Fibroblast of lung (primary cell): ENCODE data around the gene CDKN3. TPM values are rescaled to one million over a fixed set of nuclear protein-coding genes. Genes with fewer than 3 reads are reported as not detected.

Experiments
- DNase-seq, 2 donors: peaks; one replicate each; pipeline versions ENCODE4 v3.0.0 to v3.0.0-alpha.2; 2010; ENCODE audit warnings: low read depth in 2 of 2
- H2AFZ ChIP-seq: 2 replicates; pipeline ENCODE4 v1.5.1; 2012; ENCODE audit warnings: low read length, control low read depth, inconsistent platforms
- H3K27ac ChIP-seq: 2 replicates; pipeline ENCODE4 v1.5.1; 2011; ENCODE audit warnings: low read length, control low read depth; ENCODE audit not compliant: insufficient read depth
- H3K27me3 ChIP-seq: 2 replicates; pipeline ENCODE4 v1.5.1; 2011; ENCODE audit warnings: mild to moderate bottlenecking, low read length; ENCODE audit not compliant: control insufficient read depth, insufficient read depth
- H3K36me3 ChIP-seq: 2 replicates; pipeline ENCODE4 v1.5.1; 2011; ENCODE audit warnings: low read length; ENCODE audit not compliant: control insufficient read depth, insufficient read depth
- H3K4me1 ChIP-seq: 2 replicates; pipeline ENCODE4 v1.5.1; 2011; ENCODE audit warnings: low read length; ENCODE audit not compliant: control insufficient read depth, insufficient read depth; ENCODE audit errors: extremely low read depth
- H3K4me2 ChIP-seq: 2 replicates; pipeline ENCODE4 v1.5.1; 2011; ENCODE audit warnings: low read length, control low read depth; ENCODE audit not compliant: insufficient read depth; ENCODE audit errors: extremely low read depth
- H3K4me3 ChIP-seq, 4 experiments: fragments of 200-600 bp in 1 of 4; sonication (generic) in 1 of 4; replicated peaks in 1 of 4; 2 replicates each; pipeline ENCODE4 v1.5.1; 2011 to 2016; ENCODE audit warnings: low read length in 4 of 4, low read depth in 3 of 4, mild to moderate bottlenecking in 3 of 4, control low read depth in 2 of 4, inconsistent platforms in 1 of 4, mixed read lengths in 1 of 4; ENCODE audit not compliant: insufficient read depth in 1 of 4; ENCODE audit errors: control extremely low read depth in 1 of 4
- H3K79me2 ChIP-seq: 2 replicates; pipeline ENCODE4 v1.5.1; 2012; ENCODE audit warnings: mild to moderate bottlenecking, low read length, inconsistent platforms; ENCODE audit not compliant: control insufficient read depth, insufficient read depth
- H3K9ac ChIP-seq: 2 replicates; pipeline ENCODE4 v1.5.1; 2011; ENCODE audit warnings: mild to moderate bottlenecking, low read length, control low read depth; ENCODE audit not compliant: insufficient read depth
- H3K9me3 ChIP-seq: 2 replicates; pipeline ENCODE4 v1.5.1; 2012; ENCODE audit warnings: low read depth, low read length; ENCODE audit not compliant: control insufficient read depth, insufficient read depth
- H4K20me1 ChIP-seq: 2 replicates; pipeline ENCODE4 v1.5.1; 2011; ENCODE audit warnings: low read length; ENCODE audit not compliant: control insufficient read depth, insufficient read depth; ENCODE audit errors: extremely low read depth
- EZH2 ChIP-seq: IDR thresholded peaks from 2 replicates; pipeline ENCODE4 v1.5.1; 2012; ENCODE audit warnings: low read length, control low read depth, mild to moderate bottlenecking; ENCODE audit errors: missing control alignments
- polyA plus RNA-seq, 2 donors: library from polyadenylated mRNA; depleted of rRNA in 1 of 2; stranded (reverse) in 1 of 2; unstranded in 1 of 2; fragments of >200 nt; gene quantifications; 2 replicates each; pipeline ENCODE4 v1.2.1, GENCODE V29; 2011 to 2012; ENCODE audit warnings: missing spikeins in 1 of 2
- total RNA-seq: library from RNA; depleted of rRNA; stranded (reverse); fragments of >200 nt; gene quantifications from 2 replicates; pipeline ENCODE4 v1.2.1, GENCODE V29; 2014
- TF ChIP-seq, protein P1 (sequence below), 2 donors: IDR thresholded peaks in 1 of 2; conservative IDR thresholded peaks in 1 of 2; 1 replicate in 1 of 2; 2 replicates in 1 of 2; pipeline ENCODE4 v1.5.1; 2011 to 2012; ENCODE audit warnings: low read length in 2 of 2, control low read depth in 1 of 2, inconsistent platforms in 1 of 2, low read depth in 1 of 2, mild to moderate bottlenecking in 1 of 2

Gene CDKN3
- total and polyA plus RNA-seq, 2 donors (not counting 1 experiment from before 2014, with no cell fraction given) = 27.0 to 51.5 TPM

DNA sequence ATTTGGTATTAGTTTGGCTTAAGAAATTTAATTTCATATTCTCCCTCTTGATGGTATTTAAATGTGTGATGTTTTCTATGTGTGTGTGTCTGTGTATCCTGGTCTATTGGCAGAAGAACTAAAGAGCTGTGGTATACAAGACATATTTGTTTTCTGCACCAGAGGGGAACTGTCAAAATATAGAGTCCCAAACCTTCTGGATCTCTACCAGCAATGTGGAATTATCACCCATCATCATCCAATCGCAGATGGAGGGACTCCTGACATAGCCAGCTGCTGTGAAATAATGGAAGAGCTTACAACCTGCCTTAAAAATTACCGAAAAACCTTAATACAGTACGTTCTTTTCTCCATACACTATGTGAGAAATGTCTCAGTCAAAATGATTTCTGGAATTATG lies 14.6 kb downstream of the CDKN3 start:
- no peak for DNase-seq
- Histone ChIP-seq H3K36me3 (peaks cover 2% of the 10 kb centered on the region), H3K79me2 (no peaks in the 10 kb centered on the region), H2AFZ (no peak overlapping the region), H3K27ac (no peak overlapping the region), H3K4me1 (no peaks in the 10 kb centered on the region), H3K9me3 (no peaks in the 10 kb centered on the region), H3K4me3 (no peak overlapping the region), H3K9ac (no peak overlapping the region), H3K27me3 (no peaks in the 10 kb centered on the region), H3K4me2 (no peak overlapping the region), H4K20me1 (no peaks in the 10 kb centered on the region)
- TF ChIP-seq, protein P1, sequence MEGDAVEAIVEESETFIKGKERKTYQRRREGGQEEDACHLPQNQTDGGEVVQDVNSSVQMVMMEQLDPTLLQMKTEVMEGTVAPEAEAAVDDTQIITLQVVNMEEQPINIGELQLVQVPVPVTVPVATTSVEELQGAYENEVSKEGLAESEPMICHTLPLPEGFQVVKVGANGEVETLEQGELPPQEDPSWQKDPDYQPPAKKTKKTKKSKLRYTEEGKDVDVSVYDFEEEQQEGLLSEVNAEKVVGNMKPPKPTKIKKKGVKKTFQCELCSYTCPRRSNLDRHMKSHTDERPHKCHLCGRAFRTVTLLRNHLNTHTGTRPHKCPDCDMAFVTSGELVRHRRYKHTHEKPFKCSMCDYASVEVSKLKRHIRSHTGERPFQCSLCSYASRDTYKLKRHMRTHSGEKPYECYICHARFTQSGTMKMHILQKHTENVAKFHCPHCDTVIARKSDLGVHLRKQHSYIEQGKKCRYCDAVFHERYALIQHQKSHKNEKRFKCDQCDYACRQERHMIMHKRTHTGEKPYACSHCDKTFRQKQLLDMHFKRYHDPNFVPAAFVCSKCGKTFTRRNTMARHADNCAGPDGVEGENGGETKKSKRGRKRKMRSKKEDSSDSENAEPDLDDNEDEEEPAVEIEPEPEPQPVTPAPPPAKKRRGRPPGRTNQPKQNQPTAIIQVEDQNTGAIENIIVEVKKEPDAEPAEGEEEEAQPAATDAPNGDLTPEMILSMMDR (conservative IDR thresholded peaks at IDR 0.05 in 1 of 2, IDR thresholded peaks at IDR 0.05 in 1 of 2; ENCODE audit: low read depth in 1 of 2, low read length in 2 of 2) = no peak
- TF ChIP-seq EZH2 = no peak

DNA sequence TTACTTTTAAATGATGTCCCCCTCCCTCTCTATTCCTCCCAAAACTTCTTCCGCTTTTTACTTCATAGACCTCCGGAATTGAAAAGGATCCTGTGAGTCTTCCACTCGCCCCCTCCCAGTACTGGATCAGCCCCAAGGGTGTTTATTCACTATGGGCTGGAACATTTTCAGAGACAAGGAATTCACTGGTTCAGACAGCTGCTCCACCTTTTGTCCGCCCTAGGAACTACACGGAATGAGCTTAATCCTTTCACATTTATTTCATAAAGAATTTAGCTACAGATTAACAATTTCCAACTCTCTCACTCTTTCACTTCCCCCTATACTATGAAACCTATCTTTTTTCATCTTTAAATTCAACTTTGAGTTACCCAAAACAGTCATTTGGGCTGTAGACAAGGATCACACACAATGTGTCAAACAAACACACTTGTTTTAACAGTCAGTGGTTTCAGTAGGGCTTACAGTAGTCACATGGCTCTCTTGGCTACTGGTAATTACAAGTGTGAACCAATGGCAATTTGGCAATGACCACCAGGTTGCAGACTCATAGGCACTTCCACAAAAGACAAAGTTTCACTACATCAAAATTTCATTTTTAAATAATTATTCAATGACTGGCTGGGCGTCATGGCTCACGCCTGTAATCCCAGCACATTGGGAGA lies 23.8 kb downstream of the CDKN3 start:
- Histone ChIP-seq H4K20me1 (no peaks in the 10 kb centered on the region), H3K27me3 (no peaks in the 10 kb centered on the region), H3K9me3 (no peaks in the 10 kb centered on the region), H3K9ac (no peak overlapping the region), H2AFZ (no peak overlapping the region), H3K36me3 (no peaks in the 10 kb centered on the region), H3K79me2 (no peaks in the 10 kb centered on the region), H3K27ac (no peak overlapping the region), H3K4me2 (no peak overlapping the region), H3K4me3 (no peak overlapping the region), H3K4me1 (no peaks in the 10 kb centered on the region)
- TF ChIP-seq, protein P1 (conservative IDR thresholded peaks at IDR 0.05 in 1 of 2, IDR thresholded peaks at IDR 0.05 in 1 of 2; ENCODE audit: low read depth in 1 of 2, low read length in 2 of 2) = peak; percentile 73 to 82
- no peak for TF ChIP-seq EZH2
- peak; percentile 49 to 63 for DNase-seq

DNA sequence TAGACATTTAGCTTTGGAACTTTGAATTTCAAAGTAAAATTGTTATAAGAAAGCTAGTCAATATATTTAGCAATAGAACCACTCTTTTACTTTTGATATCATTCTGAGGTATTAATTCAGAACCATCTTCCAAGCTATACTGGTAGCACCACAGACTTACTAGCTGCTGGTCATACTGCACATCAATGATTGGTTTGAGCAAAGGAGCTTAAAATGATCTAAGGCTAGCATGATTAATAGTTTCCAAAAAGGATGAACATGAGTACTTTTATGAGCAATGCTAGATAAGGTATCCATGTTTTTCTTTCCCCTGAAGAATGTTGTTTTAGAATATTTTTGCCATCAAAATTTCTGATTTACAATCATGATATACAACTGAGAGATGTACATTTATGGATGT lies 27.2 kb downstream of the CDKN3 start:
- no peak overlapping the region for H3K27ac ChIP-seq
- H3K27me3 ChIP-seq = no peaks in the 10 kb centered on the region
- no peak overlapping the region for H3K9ac ChIP-seq
- peaks cover 2% of the 10 kb centered on the region for H3K36me3 ChIP-seq
- no peak for TF ChIP-seq EZH2
- TF ChIP-seq, protein P1 (conservative IDR thresholded peaks at IDR 0.05 in 1 of 2, IDR thresholded peaks at IDR 0.05 in 1 of 2; ENCODE audit: low read depth in 1 of 2, low read length in 2 of 2) = no peak
- H3K4me1 ChIP-seq = no peaks in the 10 kb centered on the region
- H3K79me2 ChIP-seq = no peaks in the 10 kb centered on the region
- H3K4me3 ChIP-seq = no peak overlapping the region
- peak in 1 of 2 donors; percentile 20 for DNase-seq
- no peak overlapping the region for H3K4me2 ChIP-seq
- no peak overlapping the region for H2AFZ ChIP-seq
- no peaks in the 10 kb centered on the region for H3K9me3 ChIP-seq
- no peaks in the 10 kb centered on the region for H4K20me1 ChIP-seq
